ENCODE measurements around the gene CNN2. TPM values are rescaled to one million over a fixed set of nuclear protein-coding genes. Genes with fewer than 3 reads are reported as not detected.

CNN2 gene
- total RNA-seq, 3 donors from 2014 or later (not counting 1 experiment from before 2014, with no cell fraction given) = 163 to 276 (median 179) TPM

GRCh38 chr19:1009981-1010538, 16.3 kb upstream of the CNN2 start:
- DNase-seq = no peak
- Mint-ChIP-seq H3K9me3 (no peaks in the 10 kb centered on the region), H3K27ac (no peak overlapping the region), H3K4me1 (peaks cover 0 to 4% of the 10 kb centered on the region in 2 donors), H3K36me3 (no peaks in the 10 kb centered on the region), H3K4me3 (no peak overlapping the region), H3K27me3 (ENCODE audit: low read depth in 2 of 2) (no peaks in the 10 kb centered on the region)
- Histone ChIP-seq H3K4me3 (ENCODE audit: low read length) (no peak overlapping the region), H3K9me3 (ENCODE audit: control insufficient read depth, insufficient read depth, low read length) (no peaks in the 10 kb centered on the region), H3K27ac (ENCODE audit: low read length) (no peak overlapping the region), H3K27me3 (ENCODE audit: control insufficient read depth, insufficient read depth, low read length) (no peaks in the 10 kb centered on the region), H3K4me1 (ENCODE audit: control insufficient read depth, insufficient read depth, low read length) (no peaks in the 10 kb centered on the region), H3K36me3 (ENCODE audit: control insufficient read depth, insufficient read depth, low read length) (peaks cover 36% of the 10 kb centered on the region)
- TF ChIP-seq CTCF (IDR thresholded peaks at IDR 0.05) = no peak
- ATAC-seq = peak in 2 of 3 donors; percentile 8 to 19
- intact Hi-C loops (cut with micrococcal nuclease) = no loop called here
- WGBS (ENCODE audit: insufficient coverage) = 95% methylated on average over 29 of the region's 29 CpGs

DNA sequence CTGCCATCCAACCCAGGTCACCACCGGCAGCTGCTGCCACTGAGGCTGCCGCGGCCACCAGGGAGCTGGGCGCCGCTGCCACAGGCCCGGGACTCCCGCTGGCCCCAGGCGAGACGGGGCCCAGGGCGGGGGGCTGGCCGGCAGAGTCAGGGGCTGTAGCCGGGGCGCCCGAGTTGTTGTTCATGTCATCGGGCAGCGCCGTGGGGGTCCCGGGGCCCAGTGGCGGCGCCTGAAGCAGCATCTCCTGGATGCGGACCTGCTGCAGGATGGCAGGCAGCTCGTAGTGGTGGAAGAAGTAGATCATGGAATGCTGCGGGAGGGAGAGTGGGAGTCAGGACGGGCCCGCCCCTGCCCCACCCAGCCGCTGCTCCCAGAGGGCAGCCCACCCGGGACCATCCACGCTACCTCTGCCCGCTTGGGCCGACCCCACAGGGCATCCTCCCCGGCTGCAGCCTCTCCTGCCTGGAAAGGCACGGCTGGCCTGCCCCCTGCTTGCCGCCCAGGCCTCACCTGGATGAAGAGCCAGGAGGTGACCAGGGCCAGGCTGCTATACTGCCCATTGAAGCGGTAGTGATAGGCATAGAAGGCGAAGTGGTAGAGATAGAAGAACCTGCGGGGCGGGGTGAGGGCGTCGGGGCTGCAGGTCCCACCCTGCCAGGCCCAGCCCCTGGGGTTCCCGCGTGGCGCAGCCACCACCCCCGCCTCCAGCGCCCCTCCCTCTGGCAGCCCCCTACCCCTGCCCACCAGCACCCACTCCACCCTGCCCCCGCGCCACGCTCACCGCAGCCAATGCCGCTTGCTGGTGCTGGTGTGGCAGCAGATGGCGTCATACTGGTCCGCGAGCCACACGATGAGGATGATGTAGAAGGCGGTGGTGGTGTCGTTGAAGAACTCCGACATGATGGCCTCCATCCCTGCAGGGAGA, 15.6 kb upstream of the CNN2 start:
- Mint-ChIP-seq H3K27me3 (ENCODE audit: low read depth in 2 of 2) (no peaks in the 10 kb centered on the region), H3K4me3 (no peak overlapping the region), H3K9me3 (no peaks in the 10 kb centered on the region), H3K27ac (no peak overlapping the region), H3K36me3 (no peaks in the 10 kb centered on the region), H3K4me1 (peaks cover 0 to 9% of the 10 kb centered on the region in 2 donors)
- H3K4me1 ChIP-seq (ENCODE audit: control insufficient read depth, insufficient read depth, low read length) = peaks cover 7% of the 10 kb centered on the region
- ATAC-seq = no peak
- no peak overlapping the region for H3K4me3 ChIP-seq (ENCODE audit: low read length)
- 93% methylated on average over 56 of the region's 56 CpGs for WGBS (ENCODE audit: insufficient coverage)
- no peaks in the 10 kb centered on the region for H3K9me3 ChIP-seq (ENCODE audit: control insufficient read depth, insufficient read depth, low read length)
- intact Hi-C loops (cut with micrococcal nuclease) = no loop called here
- no peak for DNase-seq
- no peak for TF ChIP-seq CTCF (IDR thresholded peaks at IDR 0.05)
- no peaks in the 10 kb centered on the region for H3K27me3 ChIP-seq (ENCODE audit: control insufficient read depth, insufficient read depth, low read length)
- peaks cover 36% of the 10 kb centered on the region for H3K36me3 ChIP-seq (ENCODE audit: control insufficient read depth, insufficient read depth, low read length)
- H3K27ac ChIP-seq (ENCODE audit: low read length) = no peak overlapping the region

DNA sequence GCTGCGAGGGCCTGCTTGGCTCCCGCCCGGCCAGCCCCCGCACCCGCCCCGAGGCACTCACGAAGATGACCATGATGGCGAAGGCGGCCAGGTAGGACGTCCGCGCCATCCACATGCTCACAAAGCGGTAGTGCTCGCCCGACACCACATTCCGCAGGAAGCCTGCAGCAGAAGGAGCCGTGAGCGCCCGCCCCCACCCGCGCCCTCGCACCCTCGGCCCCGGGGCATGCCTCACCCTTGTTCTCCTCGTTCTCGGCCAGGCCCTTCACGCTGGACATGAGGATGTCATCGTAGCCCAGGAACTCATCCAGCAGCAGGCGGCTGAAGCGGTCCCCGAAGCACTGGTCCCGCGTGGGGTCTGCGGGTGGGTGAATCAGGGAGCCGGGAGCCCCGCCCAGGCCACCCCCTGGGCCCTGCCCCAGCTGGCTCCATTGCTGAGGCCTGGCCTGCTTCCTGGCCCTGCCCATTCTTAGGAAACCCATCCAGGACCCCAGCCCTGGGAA, 14.5 kb upstream of the CNN2 start:
- Mint-ChIP-seq H3K27ac (no peak overlapping the region), H3K4me1 (peaks cover 2 to 16% of the 10 kb centered on the region in 2 donors), H3K9me3 (no peaks in the 10 kb centered on the region), H3K36me3 (no peaks in the 10 kb centered on the region), H3K4me3 (no peak overlapping the region), H3K27me3 (ENCODE audit: low read depth in 2 of 2) (no peaks in the 10 kb centered on the region)
- no peak for TF ChIP-seq CTCF (IDR thresholded peaks at IDR 0.05)
- Histone ChIP-seq H3K9me3 (ENCODE audit: control insufficient read depth, insufficient read depth, low read length) (no peaks in the 10 kb centered on the region), H3K36me3 (ENCODE audit: control insufficient read depth, insufficient read depth, low read length) (peaks cover 40% of the 10 kb centered on the region), H3K27me3 (ENCODE audit: control insufficient read depth, insufficient read depth, low read length) (no peaks in the 10 kb centered on the region), H3K4me3 (ENCODE audit: low read length) (no peak overlapping the region), H3K4me1 (ENCODE audit: control insufficient read depth, insufficient read depth, low read length) (peaks cover 16% of the 10 kb centered on the region), H3K27ac (ENCODE audit: low read length) (no peak overlapping the region)
- 96% methylated on average over 36 of the region's 36 CpGs for WGBS (ENCODE audit: insufficient coverage)
- no peak for ATAC-seq
- intact Hi-C loops (cut with micrococcal nuclease) = no loop called here
- no peak for DNase-seq

Measured in natural killer cell (primary cell).